Choroid plexus epithelial cell (primary cell): ENCODE data around the gene RRM2.
A peak's percentile ranks its signal among the peaks of the same experiment; 100 is the strongest.

Source experiments
- DNase-seq: peaks from one replicate; pipeline ENCODE4 v3.0.0-alpha.2; 2010; ENCODE audit warnings: low read depth
- H3K4me3 ChIP-seq: 2 replicates; pipeline ENCODE4 v1.5.1; 2011; ENCODE audit warnings: low read depth, mild to moderate bottlenecking, control low read depth, low read length, moderate library complexity
- CTCF ChIP-seq: conservative IDR thresholded peaks from 2 replicates; pipeline ENCODE4 v1.5.1; 2011; ENCODE audit warnings: low read depth, mild to moderate bottlenecking, control low read depth, inconsistent platforms, low read length, moderate library complexity

The RRM2 gene

GRCh38 chr2:10166676-10167292, 44.2 kb downstream of the RRM2 start:
- no peak for TF ChIP-seq CTCF
- DNase-seq: no peak

GRCh38 chr2:10167316-10167715, 44.8 kb downstream of the RRM2 start:
- DNase-seq: no peak
- H3K4me3 ChIP-seq: no peak overlapping the region
- no peak for TF ChIP-seq CTCF

More at GRCh38 chr2:10166676-10167292, 44.2 kb downstream of the RRM2 start:
- H3K4me3 ChIP-seq: no peak overlapping the region

GRCh38 chr2:10168221-10168620, 45.7 kb downstream of the RRM2 start:
- TF ChIP-seq CTCF: no peak
- H3K4me3 ChIP-seq: no peak overlapping the region
- DNase-seq: no peak

- H3K4me3 ChIP-seq: no peak overlapping the region
- TF ChIP-seq CTCF: no peak
- no peak for DNase-seq
These were observed 46.6 kb downstream of the RRM2 start for GRCh38 chr2:10169053-10169578.

GRCh38 chr2:10169581-10169980, 47.0 kb downstream of the RRM2 start:
- no peak for TF ChIP-seq CTCF
- no peak for DNase-seq
- H3K4me3 ChIP-seq: no peak overlapping the region

- peak; percentile 38 for DNase-seq
- no peak overlapping the region for H3K4me3 ChIP-seq
- TF ChIP-seq CTCF: no peak
These were observed 47.7 kb downstream of the RRM2 start for GRCh38 chr2:10170256-10170655.

GRCh38 chr2:10171006-10171800, 48.7 kb downstream of the RRM2 start:
- DNase-seq: no peak
- no peak overlapping the region for H3K4me3 ChIP-seq
- no peak for TF ChIP-seq CTCF
